ENCODE data around the gene ZC3H10. TPM values are rescaled to one million over a fixed set of nuclear protein-coding genes. Genes with fewer than 3 reads are reported as not detected.

ZC3H10 gene
- total and polyA plus RNA-seq, 2 of the 8 experiments (the other 6 are each of a cell fraction or from before 2014, with no cell fraction given): 4.0 to 11.2 TPM

- no peak for TF ChIP-seq CHD7 (IDR thresholded peaks at IDR 0.05; ENCODE audit: insufficient replicate concordance, low read length)
- TF ChIP-seq CHD1 (IDR thresholded peaks at IDR 0.05; ENCODE audit: low read depth, low read length): no peak
- TF ChIP-seq KDM5A (IDR thresholded peaks at IDR 0.05; ENCODE audit: low read length): no peak
- no peak for TF ChIP-seq E2F6 (IDR thresholded peaks at IDR 0.05)
- no peak for TF ChIP-seq HDAC6 (IDR thresholded peaks at IDR 0.05; ENCODE audit: low read depth, low read length)
- no peak for TF ChIP-seq BRCA1 (IDR thresholded peaks at IDR 0.05; ENCODE audit: low read depth, low read length)
Observed at GRCh38 chr12:56163533-56164344, 45.7 kb downstream of the ZC3H10 start (continued).

Data from H1 (cell line).